ENCODE data around the gene UNC45B.
"Not testable (repeated sequence)": the region's sequence is repeated elsewhere in the genome, so short reads cannot be mapped to it uniquely, and the experiment has no call there.

Gene UNC45B, protein sequence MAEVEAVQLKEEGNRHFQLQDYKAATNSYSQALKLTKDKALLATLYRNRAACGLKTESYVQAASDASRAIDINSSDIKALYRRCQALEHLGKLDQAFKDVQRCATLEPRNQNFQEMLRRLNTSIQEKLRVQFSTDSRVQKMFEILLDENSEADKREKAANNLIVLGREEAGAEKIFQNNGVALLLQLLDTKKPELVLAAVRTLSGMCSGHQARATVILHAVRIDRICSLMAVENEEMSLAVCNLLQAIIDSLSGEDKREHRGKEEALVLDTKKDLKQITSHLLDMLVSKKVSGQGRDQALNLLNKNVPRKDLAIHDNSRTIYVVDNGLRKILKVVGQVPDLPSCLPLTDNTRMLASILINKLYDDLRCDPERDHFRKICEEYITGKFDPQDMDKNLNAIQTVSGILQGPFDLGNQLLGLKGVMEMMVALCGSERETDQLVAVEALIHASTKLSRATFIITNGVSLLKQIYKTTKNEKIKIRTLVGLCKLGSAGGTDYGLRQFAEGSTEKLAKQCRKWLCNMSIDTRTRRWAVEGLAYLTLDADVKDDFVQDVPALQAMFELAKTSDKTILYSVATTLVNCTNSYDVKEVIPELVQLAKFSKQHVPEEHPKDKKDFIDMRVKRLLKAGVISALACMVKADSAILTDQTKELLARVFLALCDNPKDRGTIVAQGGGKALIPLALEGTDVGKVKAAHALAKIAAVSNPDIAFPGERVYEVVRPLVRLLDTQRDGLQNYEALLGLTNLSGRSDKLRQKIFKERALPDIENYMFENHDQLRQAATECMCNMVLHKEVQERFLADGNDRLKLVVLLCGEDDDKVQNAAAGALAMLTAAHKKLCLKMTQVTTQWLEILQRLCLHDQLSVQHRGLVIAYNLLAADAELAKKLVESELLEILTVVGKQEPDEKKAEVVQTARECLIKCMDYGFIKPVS

GRCh38 chr17:35147375-35147905, at the start of gene UNC45B:
Gene UNC45B, plus strand, starts transcription at chr17:35147817. Its CDS starts 447 bp downstream, at chr17:35148264.
- DNase-seq = no peak

DNA sequence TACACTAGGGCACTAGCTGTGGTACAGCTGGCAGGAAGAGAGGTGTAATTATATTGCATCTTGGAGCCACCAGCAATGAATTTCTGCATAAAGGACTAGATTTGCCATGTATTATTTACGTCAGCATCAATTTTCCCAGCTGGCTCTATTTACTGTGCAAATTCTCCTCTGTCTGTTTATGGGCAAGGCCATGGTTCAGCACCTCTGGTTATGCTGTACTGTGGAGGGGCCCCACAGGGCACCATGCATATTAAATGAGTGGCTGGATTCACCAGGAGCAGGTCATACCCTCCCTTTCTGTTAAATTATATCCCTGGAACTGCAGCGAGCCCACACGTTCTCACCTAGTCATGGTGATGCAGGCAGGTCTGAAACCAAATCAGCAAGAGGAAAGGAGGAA, 47.7 kb upstream of the UNC45B start:
- no peak for DNase-seq

DNA sequence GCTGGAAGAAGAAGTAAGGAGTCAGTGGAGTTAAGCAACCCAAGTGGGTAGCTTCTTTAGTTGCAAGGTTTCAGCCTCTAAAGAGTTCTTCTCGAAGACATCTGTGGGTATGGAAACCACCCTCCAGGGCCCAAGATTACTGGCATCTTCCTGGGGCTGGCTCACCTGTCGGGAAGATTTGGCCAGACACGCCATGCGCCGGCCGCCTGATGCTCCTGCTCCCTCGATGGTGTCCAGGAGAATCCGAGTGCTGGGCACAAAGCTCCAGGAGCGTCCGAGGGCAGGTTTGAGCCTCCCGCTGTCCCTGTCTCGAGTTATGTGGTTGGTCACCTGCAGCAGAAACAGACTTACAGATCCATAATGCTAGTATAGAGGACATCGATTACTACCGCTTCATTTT, 46.6 kb upstream of the UNC45B start:
- DNase-seq = no peak

GRCh38 chr17:35101725-35102124, 45.9 kb upstream of the UNC45B start:
- no peak for DNase-seq

DNA sequence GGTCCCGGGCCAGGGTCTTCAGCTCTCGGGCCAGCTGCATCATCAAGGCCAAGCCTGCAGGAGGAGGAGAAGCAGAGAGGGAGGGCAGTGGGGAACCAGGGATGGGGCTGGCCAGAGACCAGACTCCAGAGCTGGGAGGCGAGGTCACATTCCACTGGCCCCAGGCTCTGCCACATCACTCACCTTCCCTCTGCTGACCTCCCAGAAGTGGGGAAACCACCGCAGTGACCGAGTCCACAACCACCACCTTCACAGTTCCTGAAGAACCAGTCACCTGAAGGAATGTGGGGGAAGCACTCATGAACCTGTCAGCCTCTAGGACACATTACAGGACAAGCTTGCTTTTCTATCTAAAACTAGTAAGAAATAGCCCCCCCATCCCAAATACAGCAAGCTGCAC, 44.3 kb upstream of the UNC45B start:
- no peak for DNase-seq

GRCh38 chr17:35104844-35105450, 42.7 kb upstream of the UNC45B start:
- no peak for DNase-seq

- DNase-seq = not testable (repeated sequence)
Measured at GRCh38 chr17:35110791-35111190, 36.8 kb upstream of the UNC45B start.

DNA sequence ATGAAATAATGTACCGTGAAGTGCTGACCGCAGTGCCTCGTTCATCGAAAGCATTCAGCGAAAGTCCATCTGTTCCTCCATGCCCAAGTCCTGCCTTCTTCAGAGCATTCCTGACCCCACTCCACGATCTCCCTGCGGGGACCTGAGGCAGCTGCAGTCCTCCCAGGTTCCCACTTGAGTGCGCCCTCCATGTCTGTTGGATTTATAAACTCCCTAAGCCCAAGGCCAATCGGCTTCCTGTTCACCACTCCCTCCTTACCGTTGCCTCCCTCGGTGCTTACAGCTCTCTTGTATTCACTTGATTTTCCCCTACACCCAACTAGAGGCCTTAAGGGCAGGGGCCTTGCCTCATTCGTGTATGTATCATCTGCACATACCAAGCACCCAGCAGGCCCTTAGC, 30.8 kb upstream of the UNC45B start:
- DNase-seq = no peak

GRCh38 chr17:35117984-35118383, 29.6 kb upstream of the UNC45B start:
- peak; percentile 45 for DNase-seq

- DNase-seq = peak; percentile 84
Measured at GRCh38 chr17:35119370-35120165, 28.0 kb upstream of the UNC45B start, which contains the start of gene RAD51D. Gene RAD51D, minus strand, starts transcription at chr17:35119860. Its CDS starts 247 bp downstream, at chr17:35119613.

DNA sequence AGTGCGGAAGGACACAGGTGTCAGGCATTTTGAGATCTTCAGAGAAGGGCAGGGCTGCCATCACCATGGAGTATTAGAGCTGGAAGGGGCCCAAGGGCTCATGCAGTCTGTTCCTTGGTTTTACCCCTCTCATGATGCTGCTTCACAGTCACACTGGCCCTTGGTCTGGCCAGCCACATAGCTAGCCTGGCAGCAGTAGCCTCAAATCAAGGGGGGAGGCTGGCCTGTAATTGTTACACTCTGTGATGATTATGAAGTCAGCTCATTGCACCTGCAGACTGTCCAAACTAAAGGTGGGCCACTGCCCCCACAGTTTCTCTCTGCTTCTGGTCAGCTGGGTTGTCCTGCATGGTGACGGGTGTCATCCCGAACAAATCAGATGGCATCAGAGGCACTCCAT, 26.3 kb upstream of the UNC45B start, which contains the start of gene FNDC8:
FNDC8 (plus strand) TSS at position 301 of the 400 bp plus-strand sequence; CDS start at position 380, 79 bp downstream.
- DNase-seq = no peak

DNA sequence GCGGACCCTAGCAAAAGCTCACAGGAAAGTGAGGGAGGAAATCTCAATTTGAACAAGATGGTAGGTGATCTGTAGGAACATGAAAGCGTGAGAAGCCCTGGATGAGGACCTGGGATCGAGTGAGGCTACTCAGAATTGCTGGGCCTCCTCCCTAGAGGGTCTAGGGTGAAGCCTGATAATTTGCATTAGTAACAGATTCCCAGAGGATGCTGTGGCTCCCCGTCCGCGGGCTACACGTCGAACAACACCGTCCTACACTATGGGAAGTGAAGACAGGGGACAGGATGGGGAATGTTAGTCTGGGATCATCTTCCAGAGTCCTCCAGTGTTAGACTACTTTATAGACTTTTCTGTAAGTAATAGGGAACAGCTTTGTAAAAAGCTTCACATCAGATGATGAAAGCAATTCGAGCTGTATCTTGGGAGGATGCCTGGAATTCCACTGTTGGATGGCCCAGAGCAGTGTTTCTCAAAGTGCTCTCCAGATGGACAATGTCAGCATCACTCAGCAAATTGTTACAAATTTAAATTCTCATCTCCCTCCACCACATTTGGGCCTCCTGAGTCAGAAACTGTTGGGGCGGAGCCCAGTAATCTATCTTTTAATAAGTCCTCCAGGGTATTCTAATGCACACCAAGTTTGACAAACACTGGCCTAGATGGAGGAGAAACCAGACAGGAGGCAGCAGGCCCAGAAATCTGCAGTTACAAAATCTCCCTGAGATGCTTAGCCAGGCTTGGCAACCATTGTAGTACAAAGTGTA, 19.7 kb upstream of the UNC45B start:
- DNase-seq = no peak

GRCh38 chr17:35129154-35129972, 18.3 kb upstream of the UNC45B start:
- DNase-seq = no peak

DNA sequence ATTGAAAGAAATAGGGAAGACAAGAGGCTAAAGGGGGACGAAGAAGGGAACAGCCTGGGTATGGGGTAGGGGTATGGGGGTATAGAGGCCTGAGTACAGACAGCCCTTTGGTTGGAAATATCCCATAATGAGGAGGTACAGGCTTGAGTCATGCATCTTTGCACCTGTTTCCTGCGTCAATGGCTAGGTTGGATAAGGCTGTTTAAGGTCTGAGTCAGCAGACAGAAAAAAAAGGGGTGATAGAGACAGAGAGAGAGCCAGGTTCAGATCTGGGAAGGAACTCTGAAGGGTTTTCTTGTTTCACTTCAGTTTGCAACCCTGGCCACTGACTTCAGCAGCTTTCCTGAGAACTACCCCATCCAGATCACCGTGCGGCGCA, 17.7 kb upstream of the UNC45B start:
- no peak for DNase-seq

DNA sequence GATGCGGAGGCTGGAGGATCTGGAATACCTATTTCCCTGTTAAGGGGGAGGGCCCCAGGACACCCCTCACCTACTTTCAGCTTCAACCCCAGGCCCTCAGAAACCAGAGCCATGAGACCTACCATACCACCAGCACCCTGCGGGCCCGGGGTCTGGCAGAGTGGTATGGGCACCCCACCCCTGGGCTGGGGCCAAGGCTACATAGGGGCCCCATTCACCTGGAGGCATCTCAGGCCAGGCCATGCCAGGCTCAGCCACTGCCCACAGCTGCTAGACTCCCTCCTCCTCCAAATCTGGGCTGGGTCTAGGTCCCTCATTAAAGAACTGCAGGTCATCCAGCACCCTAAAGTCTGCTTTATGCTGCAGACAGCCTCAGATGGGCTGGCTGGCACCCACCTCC, 17.2 kb upstream of the UNC45B start:
- DNase-seq = no peak

DNA sequence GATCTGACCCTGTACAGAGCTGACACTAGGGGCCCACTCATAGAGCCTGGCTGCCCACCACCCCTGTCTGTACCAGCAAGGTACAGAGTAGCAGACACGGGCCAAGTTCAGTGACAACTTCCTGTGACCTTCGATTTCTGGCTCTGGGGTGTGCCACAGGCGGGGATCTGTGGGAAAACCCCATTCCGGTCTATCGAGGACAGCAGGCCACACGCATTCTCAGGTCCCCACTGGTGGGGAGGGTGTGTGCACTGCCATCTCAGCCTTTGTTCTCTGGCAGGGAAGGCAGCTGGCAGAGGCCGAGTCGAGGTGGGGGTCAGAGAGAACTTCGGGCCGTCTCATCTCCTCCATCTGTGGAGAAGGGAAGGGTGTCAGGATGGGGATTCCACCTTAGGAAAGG, 15.5 kb upstream of the UNC45B start:
- DNase-seq = no peak

- no peak for DNase-seq
Measured at GRCh38 chr17:35132816-35133550, 14.6 kb upstream of the UNC45B start.

GRCh38 chr17:35135322-35135721, 12.3 kb upstream of the UNC45B start:
- no peak for DNase-seq

DNA sequence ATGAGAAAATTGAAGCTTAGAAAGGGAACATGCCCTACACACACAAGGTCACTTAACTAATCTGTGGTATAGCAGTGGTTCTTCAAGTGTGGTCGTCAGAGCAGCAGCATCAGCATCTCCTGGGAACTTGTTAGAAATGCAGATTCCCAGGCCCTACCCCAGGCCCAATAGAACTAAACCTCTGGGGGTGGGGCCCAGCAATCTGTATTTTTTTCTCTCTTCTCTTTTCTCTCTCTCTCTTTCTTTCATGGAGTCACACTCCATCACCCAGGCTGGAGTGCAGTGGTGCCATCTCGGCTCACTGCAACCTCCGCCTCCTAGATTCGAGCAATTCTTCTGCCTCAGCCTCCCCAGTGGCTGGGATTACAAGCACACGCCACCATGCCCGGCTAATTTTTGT, 9.4 kb upstream of the UNC45B start:
- no peak for DNase-seq

Measured in CD4-positive, alpha-beta T cell treated with Interleukin-10 for 1 hour (primary cell).